ENCODE results near the gene IFT52.

Gene IFT52

GRCh38 chr20:43690943-43691598 lies 100.3 kb downstream of the IFT52 start:
- DNase-seq (ENCODE audit: low read depth), result no peak

GRCh38 chr20:43691928-43692524 lies 101.3 kb downstream of the IFT52 start:
- no peak for DNase-seq (ENCODE audit: low read depth)

- DNase-seq (ENCODE audit: low read depth), result no peak
Observed at GRCh38 chr20:43694763-43695162, 104.0 kb downstream of the IFT52 start.

- DNase-seq (ENCODE audit: low read depth), result no peak
Observed at GRCh38 chr20:43695571-43695970, 104.8 kb downstream of the IFT52 start.

All from activated T-helper 1 cell treated with Interleukin-2 at 50 U/mL for 16 hours (primary cell).